ENCODE measurements around the gene SERPINA3.

DNA sequence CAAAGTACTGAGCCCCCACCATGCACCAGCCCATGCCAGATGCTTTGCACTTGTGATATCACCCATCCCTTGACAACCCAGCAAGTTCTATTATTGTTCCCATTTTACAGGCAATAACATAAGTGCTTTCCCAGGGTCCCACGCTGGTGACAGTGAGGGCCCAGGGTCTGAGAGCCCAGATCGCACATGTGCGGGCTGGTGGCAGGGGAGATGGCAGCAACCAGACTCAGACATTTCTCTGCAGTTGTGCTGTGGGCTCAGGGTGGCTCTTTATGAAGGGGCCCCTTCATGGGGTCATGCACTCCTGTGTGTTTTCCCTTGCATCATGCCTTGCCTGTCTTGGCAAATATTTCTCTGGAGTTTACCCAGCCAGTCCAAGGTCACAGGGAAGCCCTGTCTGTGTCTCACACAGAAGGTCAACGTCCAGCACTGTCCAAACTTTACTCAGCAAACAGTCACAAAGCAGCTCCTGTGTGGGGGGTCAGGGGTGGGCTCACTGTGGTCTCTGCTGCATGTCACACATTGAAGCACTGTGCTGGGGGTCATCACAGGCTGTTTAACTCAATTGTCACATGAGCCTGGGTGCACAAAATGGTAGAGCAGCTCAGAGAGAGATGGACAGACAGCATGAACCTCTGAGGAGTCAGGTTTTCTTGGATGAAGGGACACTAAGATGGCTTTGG is 18.3 kb upstream of the SERPINA3 start:
- TF ChIP-seq TAF1 (IDR thresholded peaks at IDR 0.05; ENCODE audit: low read depth, low read length): no peak
- TF ChIP-seq POLR2A (IDR thresholded peaks at IDR 0.05; ENCODE audit: low read depth, low read length): no peak
- no peak for TF ChIP-seq SPI1 (IDR thresholded peaks at IDR 0.05; ENCODE audit: low read depth, low read length)
